Activated naive CD4-positive, alpha-beta T cell treated with anti-CD3 and anti-CD28 coated beads for 36 hours (primary cell): ENCODE measurements around the gene SYT11. TPM values are rescaled to one million over a fixed set of nuclear protein-coding genes. Genes with fewer than 3 reads are reported as not detected.
"Not testable (repeated sequence)": the region's sequence is repeated elsewhere in the genome, so short reads cannot be mapped to it uniquely, and the experiment has no call there.

Experiments used
- CTCF ChIA-PET: fragments of 350-600 bp; sonication (Branson Sonifier 250); formaldehyde crosslinking; loops from one replicate; lab custom pipeline; 2021; ENCODE audit warnings: antibody characterized with exemption; lab: Charles Lee
- DNase-seq: peaks from one replicate; pipeline ENCODE4 v3.0.0-alpha.2; 2020
- H3K27ac Mint-ChIP-seq: one replicate; pipeline ENCODE4 v1.8.0; 2021; ENCODE audit warnings: mild to moderate bottlenecking, mixed read lengths
- H3K27me3 Mint-ChIP-seq: one replicate; pipeline ENCODE4 v1.8.0; 2021; ENCODE audit warnings: low read depth, mixed read lengths
- H3K36me3 Mint-ChIP-seq: one replicate; pipeline ENCODE4 v1.8.0; 2021; ENCODE audit warnings: low read depth, mixed read lengths
- H3K4me1 Mint-ChIP-seq: one replicate; pipeline ENCODE4 v1.8.0; 2021; ENCODE audit warnings: low read depth, mixed read lengths
- H3K4me3 Mint-ChIP-seq: one replicate; pipeline ENCODE4 v1.8.0; 2021; ENCODE audit warnings: mild to moderate bottlenecking, moderate library complexity, mixed read lengths
- H3K9me3 Mint-ChIP-seq: one replicate; pipeline ENCODE4 v1.8.0; 2021; ENCODE audit warnings: mixed read lengths
- intact Hi-C: fragments of 100-400 bp; cut with micrococcal nuclease; formaldehyde crosslinking; loops from one replicate; pipeline ENCODE4 v1.15.1; 2023
- total RNA-seq, 2 experiments: library from RNA; stranded (reverse); gene quantifications; one replicate each; pipeline ENCODE4 v1.2.3, GENCODE V29; 2021

SYT11 gene
- 1 to 10 TPM; 6.3 to 7.0 TPM for total RNA-seq

- Mint-ChIP-seq H3K9me3 (no peaks in the 10 kb centered on the region), H3K27me3 (peaks cover 24% of the 10 kb centered on the region), H3K4me3 (peak within 1 kb of the TSS; percentile 100), H3K4me1 (peaks cover 53% of the 10 kb centered on the region), H3K36me3 (peaks cover 7% of the 10 kb centered on the region), H3K27ac (peak within 1 kb of the TSS; percentile 83)
- CTCF ChIA-PET, result interaction anchor here (0.7 to 1.6 kb wide), 2 partner anchors 13 to 193 kb away, joined by 3 to 5 read pairs; no protein-coding TSS in a partner anchor
- DNase-seq, result peak; percentile 98
- intact Hi-C loops, result loop anchor here (1.0 to 5.0 kb wide), 6 partner anchors 34 to 648 kb away; partner anchors contain the start of genes DAP3, KHDC4, LAMTOR2 and YY1AP1
Measured at GRCh38 chr1:155859234-155859829, at the start of gene SYT11. Gene SYT11 (plus strand): TSS chr1:155859567. CDS start chr1:155859762, 195 bp downstream.

- no peak for DNase-seq
- CTCF ChIA-PET, result interaction anchor here (0.6 kb wide), 1 partner anchor 82 kb away, joined by 3 read pairs; no protein-coding TSS in a partner anchor
- peaks cover 13% of the 10 kb centered on the region for H3K36me3 Mint-ChIP-seq
Measured at GRCh38 chr1:155812878-155813277, 46.5 kb upstream of the SYT11 start.

GRCh38 chr1:155813672-155814071, 45.7 kb upstream of the SYT11 start:
- no peaks in the 10 kb centered on the region for H3K9me3 Mint-ChIP-seq
- no peak overlapping the region for H3K4me3 Mint-ChIP-seq
- intact Hi-C loops, result no loop called here
- H3K27ac Mint-ChIP-seq, result peak overlapping the region; percentile 31
- H3K36me3 Mint-ChIP-seq, result peaks cover 15% of the 10 kb centered on the region
- CTCF ChIA-PET, result interaction anchor here (0.5 kb wide), 1 partner anchor 496 kb away, joined by 3 read pairs; no protein-coding TSS in a partner anchor
- H3K4me1 Mint-ChIP-seq, result peaks cover 2% of the 10 kb centered on the region
- no peak for DNase-seq
- H3K27me3 Mint-ChIP-seq, result no peaks in the 10 kb centered on the region

More at GRCh38 chr1:155812878-155813277, 46.5 kb upstream of the SYT11 start:
- Mint-ChIP-seq H3K27ac (no peak overlapping the region), H3K4me1 (peaks cover 2% of the 10 kb centered on the region), H3K4me3 (no peak overlapping the region), H3K27me3 (no peaks in the 10 kb centered on the region), H3K9me3 (no peaks in the 10 kb centered on the region)
- intact Hi-C loops, result no loop called here

GRCh38 chr1:155816351-155816750, 43.0 kb upstream of the SYT11 start:
- no peak overlapping the region for H3K27ac Mint-ChIP-seq
- CTCF ChIA-PET, result interaction anchor here (0.7 kb wide), 1 partner anchor 108 kb away, joined by 3 read pairs; no protein-coding TSS in a partner anchor
- H3K9me3 Mint-ChIP-seq, result no peaks in the 10 kb centered on the region
- peaks cover 21% of the 10 kb centered on the region for H3K36me3 Mint-ChIP-seq
- no peak overlapping the region for H3K4me3 Mint-ChIP-seq
- no peaks in the 10 kb centered on the region for H3K27me3 Mint-ChIP-seq
- DNase-seq, result no peak
- intact Hi-C loops, result no loop called here
- H3K4me1 Mint-ChIP-seq, result peaks cover 2% of the 10 kb centered on the region

- H3K27me3 Mint-ChIP-seq, result no peaks in the 10 kb centered on the region
- H3K4me1 Mint-ChIP-seq, result no peaks in the 10 kb centered on the region
- no peaks in the 10 kb centered on the region for H3K9me3 Mint-ChIP-seq
- H3K4me3 Mint-ChIP-seq, result no peak overlapping the region
- CTCF ChIA-PET, result no interaction called here
- H3K27ac Mint-ChIP-seq, result no peak overlapping the region
- H3K36me3 Mint-ChIP-seq, result peaks cover 6% of the 10 kb centered on the region
- no peak for DNase-seq
- intact Hi-C loops, result loop anchor here (10.0 kb wide), 1 partner anchor 53 kb away; no protein-coding TSS in a partner anchor
Measured at GRCh38 chr1:155827450-155827849, 31.9 kb upstream of the SYT11 start.

GRCh38 chr1:155831279-155831976, 27.9 kb upstream of the SYT11 start:
- H3K27ac Mint-ChIP-seq, result no peak overlapping the region
- peaks cover 11% of the 10 kb centered on the region for H3K36me3 Mint-ChIP-seq
- H3K4me1 Mint-ChIP-seq, result peaks cover 13% of the 10 kb centered on the region
- DNase-seq, result no peak
- intact Hi-C loops, result no loop called here
- no peaks in the 10 kb centered on the region for H3K27me3 Mint-ChIP-seq
- no peak overlapping the region for H3K4me3 Mint-ChIP-seq
- no peaks in the 10 kb centered on the region for H3K9me3 Mint-ChIP-seq
- CTCF ChIA-PET, result no interaction called here

GRCh38 chr1:155833665-155834295, 25.6 kb upstream of the SYT11 start:
- DNase-seq, result no peak
- CTCF ChIA-PET, result interaction anchor here (0.5 to 1.1 kb wide), 2 partner anchors 243 to 550 kb away, joined by 3 read pairs; no protein-coding TSS in a partner anchor
- peak overlapping the region; percentile 15 for H3K27ac Mint-ChIP-seq
- H3K4me3 Mint-ChIP-seq, result no peak overlapping the region
- H3K9me3 Mint-ChIP-seq, result no peaks in the 10 kb centered on the region
- peaks cover 14% of the 10 kb centered on the region for H3K36me3 Mint-ChIP-seq
- intact Hi-C loops, result no loop called here
- peaks cover 16% of the 10 kb centered on the region for H3K4me1 Mint-ChIP-seq
- no peaks in the 10 kb centered on the region for H3K27me3 Mint-ChIP-seq

- intact Hi-C loops, result no loop called here
- H3K9me3 Mint-ChIP-seq, result no peaks in the 10 kb centered on the region
- H3K4me1 Mint-ChIP-seq, result peaks cover 16% of the 10 kb centered on the region
- H3K27me3 Mint-ChIP-seq, result no peaks in the 10 kb centered on the region
- peaks cover 14% of the 10 kb centered on the region for H3K36me3 Mint-ChIP-seq
- no peak for DNase-seq
- CTCF ChIA-PET, result interaction anchor here (0.5 to 1.1 kb wide), 3 partner anchors 87 to 549 kb away, joined by 3 to 5 read pairs (median 3); no protein-coding TSS in a partner anchor
- H3K4me3 Mint-ChIP-seq, result no peak overlapping the region
- H3K27ac Mint-ChIP-seq, result no peak overlapping the region
Measured at GRCh38 chr1:155834296-155834926, 25.0 kb upstream of the SYT11 start.

GRCh38 chr1:155834927-155835399, 24.4 kb upstream of the SYT11 start:
- not testable (repeated sequence) for H3K4me3 Mint-ChIP-seq
- peaks cover 16% of the 10 kb centered on the region for H3K4me1 Mint-ChIP-seq

GRCh38 chr1:155835548-155835947, 23.8 kb upstream of the SYT11 start:
- no peak overlapping the region for H3K27ac Mint-ChIP-seq
- no peaks in the 10 kb centered on the region for H3K9me3 Mint-ChIP-seq
- H3K4me1 Mint-ChIP-seq, result peaks cover 16% of the 10 kb centered on the region
- no peak for DNase-seq
- peaks cover 14% of the 10 kb centered on the region for H3K36me3 Mint-ChIP-seq
- no peaks in the 10 kb centered on the region for H3K27me3 Mint-ChIP-seq
- intact Hi-C loops, result no loop called here
- H3K4me3 Mint-ChIP-seq, result no peak overlapping the region
- CTCF ChIA-PET, result no interaction called here

More at GRCh38 chr1:155834927-155835399, 24.4 kb upstream of the SYT11 start:
- H3K27me3 Mint-ChIP-seq, H3K27ac Mint-ChIP-seq, H3K9me3 Mint-ChIP-seq, DNase-seq, intact Hi-C loops: not testable (repeated sequence)
- H3K36me3 Mint-ChIP-seq, result peaks cover 14% of the 10 kb centered on the region
- CTCF ChIA-PET, result interaction anchor here (0.6 kb wide), 1 partner anchor 87 kb away, joined by 5 read pairs; no protein-coding TSS in a partner anchor

GRCh38 chr1:155840386-155840785, 19.0 kb upstream of the SYT11 start:
- H3K4me3 Mint-ChIP-seq, result no peak overlapping the region
- no peak for DNase-seq
- H3K9me3 Mint-ChIP-seq, result no peaks in the 10 kb centered on the region
- no peak overlapping the region for H3K27ac Mint-ChIP-seq
- H3K36me3 Mint-ChIP-seq, result peaks cover 11% of the 10 kb centered on the region
- intact Hi-C loops, result no loop called here
- no peaks in the 10 kb centered on the region for H3K27me3 Mint-ChIP-seq
- CTCF ChIA-PET, result interaction anchor here (1.4 kb wide), 1 partner anchor 11 kb away, joined by 5 read pairs; no protein-coding TSS in a partner anchor
- peaks cover 16% of the 10 kb centered on the region for H3K4me1 Mint-ChIP-seq
